SK-N-SH (cell line): ENCODE measurements around the gene HSD11B2. TPM values are rescaled to one million over a fixed set of nuclear protein-coding genes. Genes with fewer than 3 reads are reported as not detected.
A peak's percentile ranks its signal among the peaks of the same experiment; 100 is the strongest.

Experiments used
- CTCF ChIA-PET: fragments of 300-600, 350-600 bp; formaldehyde crosslinking; extraction: SDS; loops from one replicate; lab custom pipeline; 2021; lab: Yijun Ruan, JAX
- POLR2A ChIA-PET: fragments of 350-600 bp; sonication (Branson Sonifier 250); formaldehyde crosslinking; extraction: SDS; loops from one replicate; lab custom pipeline; 2020; ENCODE audit warnings: antibody characterized with exemption, inconsistent platforms; lab: Yijun Ruan, JAX
- DNase-seq: peaks from one replicate; pipeline ENCODE4 v3.0.0; 2012
- H2AFZ ChIP-seq: fragments of 200-600 bp; sonication (generic); 2 replicates; pipeline ENCODE4 v1.8.1; 2016; ENCODE audit warnings: antibody characterized with exemption, mild to moderate bottlenecking, low read depth
- H3F3A ChIP-seq: fragments of 200-600 bp; sonication (generic); replicated peaks from 2 replicates; pipeline ENCODE3; 2016; ENCODE audit warnings: antibody characterized with exemption, mild to moderate bottlenecking; ENCODE audit not compliant: insufficient read depth
- H3K27ac ChIP-seq, 2 experiments: fragments of 200-500 bp in 1 of 2; fragments of 200-600 bp in 1 of 2; sonication (Bioruptor generic) in 1 of 2; sonication (generic), shearing (Covaris generic) in 1 of 2; 2 replicates each; pipeline versions ENCODE4 v1.5.1 to v1.6.1; 2014 to 2016; ENCODE audit warnings: low read depth in 2 of 2, inconsistent platforms in 1 of 2, low read length in 1 of 2, mild to moderate bottlenecking in 1 of 2, mixed read lengths in 1 of 2
- H3K27me3 ChIP-seq: fragments of 200-600 bp; sonication (generic), shearing (Covaris generic); 2 replicates; pipeline ENCODE4 v1.6.1; 2016; ENCODE audit warnings: mixed run types; ENCODE audit not compliant: insufficient read depth
- H3K36me3 ChIP-seq, 2 experiments: fragments of 200-500 bp in 1 of 2; fragments of 200-600 bp in 1 of 2; sonication (Bioruptor generic) in 1 of 2; sonication (generic) in 1 of 2; replicated peaks in 1 of 2; 2 replicates each; pipeline versions ENCODE3 to v1.5.1; 2014 to 2016; ENCODE audit warnings: low read length in 1 of 2, mild to moderate bottlenecking in 1 of 2; ENCODE audit not compliant: insufficient read depth in 2 of 2, control insufficient read depth in 1 of 2
- H3K4me1 ChIP-seq, 2 experiments: fragments of 200-500 bp in 1 of 2; fragments of 200-600 bp in 1 of 2; sonication (Bioruptor generic) in 1 of 2; sonication (generic), shearing (Covaris generic) in 1 of 2; 2 replicates each; pipeline versions ENCODE4 v1.5.1 to v1.6.1; 2014 to 2016; ENCODE audit warnings: low read depth in 1 of 2, low read length in 1 of 2, mixed run types in 1 of 2; ENCODE audit not compliant: insufficient read depth in 2 of 2, control insufficient read depth in 1 of 2
- H3K4me2 ChIP-seq: fragments of 200-600 bp; sonication (generic), shearing (Covaris generic); 2 replicates; pipeline ENCODE4 v1.6.1; 2017; ENCODE audit warnings: mixed run types
- H3K4me3 ChIP-seq, 2 experiments: fragments of 200-500 bp in 1 of 2; fragments of 200-600 bp in 1 of 2; sonication (Bioruptor generic) in 1 of 2; sonication (generic), shearing (Covaris generic) in 1 of 2; 2 replicates each; pipeline versions ENCODE4 v1.5.1 to v1.8.1; 2014 to 2016; ENCODE audit warnings: low read depth in 2 of 2, inconsistent platforms in 1 of 2, low read length in 1 of 2, mild to moderate bottlenecking in 1 of 2, mixed read lengths in 1 of 2, moderate library complexity in 1 of 2
- H3K79me2 ChIP-seq: fragments of 200-600 bp; sonication (generic); 2 replicates; pipeline ENCODE4 v1.8.1; 2017; ENCODE audit warnings: mild to moderate bottlenecking; ENCODE audit not compliant: insufficient read depth
- H3K9ac ChIP-seq: fragments of 200-600 bp; sonication (generic); 2 replicates; pipeline ENCODE4 v1.6.1; 2017; ENCODE audit warnings: mixed run types
- H3K9me2 ChIP-seq: fragments of 200-600 bp; sonication (generic); 2 replicates; pipeline ENCODE4 v1.6.1; 2017; ENCODE audit warnings: mixed run types
- H3K9me3 ChIP-seq: fragments of 200-600 bp; sonication (generic); 2 replicates; pipeline ENCODE4 v1.6.1; 2017; ENCODE audit warnings: mixed run types, mild to moderate bottlenecking, moderate library complexity
- H4K20me1 ChIP-seq: fragments of 200-600 bp; sonication (generic); 2 replicates; pipeline ENCODE4 v1.6.1; 2017; ENCODE audit warnings: mild to moderate bottlenecking, mixed run types; ENCODE audit not compliant: insufficient read depth
- CHD2 ChIP-seq: fragments of 150-350 bp; IDR thresholded peaks from 2 replicates; pipeline ENCODE4 v1.6.1; 2018; ENCODE audit warnings: low read length; ENCODE audit not compliant: partially characterized antibody
- ELF1 ChIP-seq: IDR thresholded peaks from 2 replicates; pipeline ENCODE4 v1.4.0; 2012
- EP300 ChIP-seq, 2 experiments: IDR thresholded peaks; 2 replicates each; pipeline versions ENCODE4 v1.4.0 to v1.6.1; 2012; ENCODE audit warnings: borderline replicate concordance in 1 of 2, low read depth in 1 of 2, low read length in 1 of 2
- EZH2phosphoT487 ChIP-seq: fragments of 200-600 bp; sonication (generic); IDR thresholded peaks from 2 replicates; pipeline ENCODE4 v1.6.1; 2017; ENCODE audit warnings: low read depth, mixed run types, mild to moderate bottlenecking, antibody characterized with exemption, moderate library complexity, borderline replicate concordance
- FOXJ3 ChIP-seq: sonication (generic); formaldehyde crosslinking; IDR thresholded peaks from 2 replicates; pipeline ENCODE4 v1.5.1; 2020; ENCODE audit warnings: mild to moderate bottlenecking, missing genetic modification reagents
- FOXM1 ChIP-seq: IDR thresholded peaks from 2 replicates; pipeline ENCODE4 v1.4.0; 2012; ENCODE audit warnings: low read depth, mild to moderate bottlenecking
- MEF2A ChIP-seq: IDR thresholded peaks from 2 replicates; pipeline ENCODE4 v1.4.0; 2012; ENCODE audit warnings: low read depth, borderline replicate concordance
- NFIC ChIP-seq: IDR thresholded peaks from 2 replicates; pipeline ENCODE4 v1.4.0; 2012; ENCODE audit warnings: borderline replicate concordance
- NRF1 ChIP-seq: IDR thresholded peaks from 2 replicates; pipeline ENCODE4 v1.6.1; 2012; ENCODE audit warnings: low read depth, mild to moderate bottlenecking, low read length
- POLR2AphosphoS5 ChIP-seq: IDR thresholded peaks from 2 replicates; pipeline ENCODE4 v1.6.1; 2012; ENCODE audit warnings: low read depth, low read length
- RAD21 ChIP-seq: IDR thresholded peaks from 2 replicates; pipeline ENCODE4 v1.6.1; 2012; ENCODE audit warnings: mild to moderate bottlenecking, low read length
- RFX5 ChIP-seq: IDR thresholded peaks from 2 replicates; pipeline ENCODE4 v1.6.1; 2012; ENCODE audit warnings: mild to moderate bottlenecking, improper control_type of control experiment, low read length
- RXRA ChIP-seq: IDR thresholded peaks from 2 replicates; pipeline ENCODE4 v1.4.0; 2012; ENCODE audit warnings: low read depth, mild to moderate bottlenecking, borderline replicate concordance
- SMC3 ChIP-seq: IDR thresholded peaks from 2 replicates; pipeline ENCODE4 v1.6.1; 2012; ENCODE audit warnings: low read depth, low read length, improper control_type of control experiment
- TAF1 ChIP-seq: IDR thresholded peaks from 2 replicates; pipeline ENCODE4 v1.6.1; 2012; ENCODE audit warnings: low read depth, mild to moderate bottlenecking, low read length, moderate library complexity, borderline replicate concordance
- TEAD4 ChIP-seq: IDR thresholded peaks from 2 replicates; pipeline ENCODE4 v1.4.0; 2012; ENCODE audit warnings: mild to moderate bottlenecking, borderline replicate concordance; ENCODE audit not compliant: insufficient read depth
- WGBS: methylation state at CpG from one replicate; pipeline ENCODE4 v1.1.6; 2017; ENCODE audit warnings: low lambda C conversion rate; 5-methylcytosine and 5-hydroxymethylcytosine counted together
- polyA plus RNA-seq, 3 experiments: library from polyadenylated mRNA; depleted of rRNA; stranded (reverse); fragments of >200 nt; gene quantifications; 2 replicates each; pipeline ENCODE4 v1.2.3, GENCODE V29; 2012
- TF ChIP-seq, protein P1 (sequence below): IDR thresholded peaks from 2 replicates; pipeline ENCODE4; 2012
- TF ChIP-seq, protein P2 (sequence below): IDR thresholded peaks from 2 replicates; pipeline ENCODE4 v1.4.0; 2012; ENCODE audit warnings: low read depth
- TF ChIP-seq, protein P3 (sequence below): IDR thresholded peaks from 2 replicates; pipeline ENCODE4 v1.4.0; 2012; ENCODE audit warnings: low read depth, borderline replicate concordance
- TF ChIP-seq, protein P4 (sequence below): IDR thresholded peaks from 2 replicates; pipeline ENCODE4 v1.6.1; 2012; ENCODE audit warnings: mild to moderate bottlenecking, low read depth, low read length, moderate library complexity

Gene HSD11B2
- polyA plus RNA-seq, 1 of the 3 experiments (the other 2 are of a cell fraction): 0.23 TPM

DNA sequence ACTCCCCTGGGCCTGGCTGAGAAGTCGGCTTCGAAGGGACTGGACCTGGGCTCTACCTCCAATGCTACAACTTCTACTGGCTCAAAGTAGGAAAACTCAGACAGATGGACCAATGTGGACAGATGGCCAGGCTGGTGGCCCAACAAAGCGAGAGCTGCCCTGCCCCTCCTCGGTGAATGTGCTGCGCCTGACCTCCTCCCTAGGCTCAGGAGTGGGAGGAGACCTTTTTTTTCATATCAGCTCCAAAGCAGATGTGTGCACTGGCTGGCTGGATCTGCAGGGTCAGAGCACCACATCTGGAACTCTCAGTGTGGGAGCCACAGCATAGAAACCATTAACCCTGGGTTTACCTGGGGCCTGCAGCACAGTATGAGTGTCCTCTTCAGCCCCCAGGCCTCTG, 29.2 kb downstream of the HSD11B2 start:
- 96% methylated on average over 3 of the region's 5 CpGs for WGBS
- H4K20me1 ChIP-seq: peaks cover 87% of the 10 kb centered on the region
- H3K27ac ChIP-seq: peak overlapping the region in 1 of 2 experiments; percentile 30; a peak in 1 of 4 replicates
- H3K4me2 ChIP-seq: peak overlapping the region; percentile 44; the same call in 1 of the 2 replicates
- TF ChIP-seq EZH2phosphoT487 (no peak), RXRA (no peak), CHD2 (no peak), MEF2A (no peak)
- TF ChIP-seq, protein P1, sequence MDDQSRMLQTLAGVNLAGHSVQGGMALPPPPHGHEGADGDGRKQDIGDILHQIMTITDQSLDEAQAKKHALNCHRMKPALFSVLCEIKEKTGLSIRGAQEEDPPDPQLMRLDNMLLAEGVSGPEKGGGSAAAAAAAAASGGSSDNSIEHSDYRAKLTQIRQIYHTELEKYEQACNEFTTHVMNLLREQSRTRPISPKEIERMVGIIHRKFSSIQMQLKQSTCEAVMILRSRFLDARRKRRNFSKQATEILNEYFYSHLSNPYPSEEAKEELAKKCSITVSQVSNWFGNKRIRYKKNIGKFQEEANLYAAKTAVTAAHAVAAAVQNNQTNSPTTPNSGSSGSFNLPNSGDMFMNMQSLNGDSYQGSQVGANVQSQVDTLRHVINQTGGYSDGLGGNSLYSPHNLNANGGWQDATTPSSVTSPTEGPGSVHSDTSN: no peak
- TF ChIP-seq, protein P2, sequence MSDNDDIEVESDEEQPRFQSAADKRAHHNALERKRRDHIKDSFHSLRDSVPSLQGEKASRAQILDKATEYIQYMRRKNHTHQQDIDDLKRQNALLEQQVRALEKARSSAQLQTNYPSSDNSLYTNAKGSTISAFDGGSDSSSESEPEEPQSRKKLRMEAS: no peak
- peaks cover 0 to 4% of the 10 kb centered on the region in 2 experiments for H3K36me3 ChIP-seq
- DNase-seq: no peak
- no peaks in the 10 kb centered on the region for H3F3A ChIP-seq
- H3K9me2 ChIP-seq: no peaks in the 10 kb centered on the region
- peaks cover 61% of the 10 kb centered on the region for H3K79me2 ChIP-seq
- H3K4me1 ChIP-seq: peaks cover 14 to 56% of the 10 kb centered on the region in 2 experiments; a peak in 3 of 4 replicates
- H3K9ac ChIP-seq: no peak overlapping the region
- ChIA-PET POLR2A (no interaction called here), CTCF (interaction anchor here (0.8 to 8.2 kb wide), 8 partner anchors 10 to 200 kb away, joined by 3 to 76 read pairs (median 3); partner anchors contain the start of gene HSD11B2)
- H3K4me3 ChIP-seq: no peak overlapping the region
- H3K27me3 ChIP-seq: no peaks in the 10 kb centered on the region
- H2AFZ ChIP-seq: no peak overlapping the region
- no peaks in the 10 kb centered on the region for H3K9me3 ChIP-seq

DNA sequence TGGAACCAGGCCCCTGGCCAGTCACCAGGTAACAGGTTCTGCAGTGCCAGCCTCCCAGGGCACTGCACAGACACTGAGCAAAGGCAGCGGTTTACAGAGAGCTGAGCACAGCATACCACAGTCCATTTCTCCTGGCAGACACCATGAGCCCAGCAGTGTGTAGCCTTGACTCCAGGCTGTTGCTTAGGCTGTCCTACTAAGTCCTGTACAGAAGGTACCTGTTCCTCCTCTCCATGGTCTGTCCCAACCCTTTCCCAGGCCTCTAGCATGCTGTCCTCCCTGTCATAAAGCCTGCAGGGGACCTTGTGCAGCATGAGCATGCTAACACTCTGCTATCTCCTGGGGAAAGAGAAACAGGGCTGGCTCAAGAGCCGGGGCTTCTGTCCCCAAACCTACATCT, 30.0 kb downstream of the HSD11B2 start:
- CTCF ChIA-PET: interaction anchor here (1.3 to 8.2 kb wide), 6 partner anchors 10 to 44 kb away, joined by 3 to 76 read pairs (median 4); partner anchors contain the start of genes HSD11B2 and ZDHHC1
- POLR2A ChIA-PET: no interaction called here
- DNase-seq: no peak
- no peak overlapping the region; a peak in 1 of 4 replicates for H3K27ac ChIP-seq
- no peaks in the 10 kb centered on the region for H3K9me3 ChIP-seq
- peaks cover 87% of the 10 kb centered on the region for H4K20me1 ChIP-seq
- H3F3A ChIP-seq: no peaks in the 10 kb centered on the region
- peaks cover 0 to 4% of the 10 kb centered on the region in 2 experiments for H3K36me3 ChIP-seq
- H3K9ac ChIP-seq: no peak overlapping the region
- H3K9me2 ChIP-seq: no peaks in the 10 kb centered on the region
- no peaks in the 10 kb centered on the region for H3K27me3 ChIP-seq
- H3K79me2 ChIP-seq: peaks cover 67% of the 10 kb centered on the region
- no peak overlapping the region for H3K4me2 ChIP-seq
- H3K4me3 ChIP-seq: no peak overlapping the region
- no peak overlapping the region for H2AFZ ChIP-seq
- WGBS: 81% methylated on average over 2 of the region's 2 CpGs
- H3K4me1 ChIP-seq: peaks cover 18 to 60% of the 10 kb centered on the region in 2 experiments; a peak in 3 of 4 replicates
- TF ChIP-seq EP300 (IDR thresholded peaks at IDR 0.05; ENCODE audit: borderline replicate concordance in 1 of 2, low read depth in 1 of 2, low read length in 1 of 2) (no peak), TAF1 (no peak), TEAD4 (no peak), FOXJ3 (CRISPR knock-in tag) (no peak), ELF1 (no peak), EZH2phosphoT487 (no peak), RXRA (no peak), POLR2AphosphoS5 (no peak), NFIC (no peak), CHD2 (no peak), NRF1 (no peak), RFX5 (no peak), FOXM1 (no peak), SMC3 (no peak), RAD21 (no peak)
- TF ChIP-seq, protein P3, sequence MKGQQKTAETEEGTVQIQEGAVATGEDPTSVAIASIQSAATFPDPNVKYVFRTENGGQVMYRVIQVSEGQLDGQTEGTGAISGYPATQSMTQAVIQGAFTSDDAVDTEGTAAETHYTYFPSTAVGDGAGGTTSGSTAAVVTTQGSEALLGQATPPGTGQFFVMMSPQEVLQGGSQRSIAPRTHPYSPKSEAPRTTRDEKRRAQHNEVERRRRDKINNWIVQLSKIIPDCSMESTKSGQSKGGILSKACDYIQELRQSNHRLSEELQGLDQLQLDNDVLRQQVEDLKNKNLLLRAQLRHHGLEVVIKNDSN: no peak
- TF ChIP-seq, protein P4, sequence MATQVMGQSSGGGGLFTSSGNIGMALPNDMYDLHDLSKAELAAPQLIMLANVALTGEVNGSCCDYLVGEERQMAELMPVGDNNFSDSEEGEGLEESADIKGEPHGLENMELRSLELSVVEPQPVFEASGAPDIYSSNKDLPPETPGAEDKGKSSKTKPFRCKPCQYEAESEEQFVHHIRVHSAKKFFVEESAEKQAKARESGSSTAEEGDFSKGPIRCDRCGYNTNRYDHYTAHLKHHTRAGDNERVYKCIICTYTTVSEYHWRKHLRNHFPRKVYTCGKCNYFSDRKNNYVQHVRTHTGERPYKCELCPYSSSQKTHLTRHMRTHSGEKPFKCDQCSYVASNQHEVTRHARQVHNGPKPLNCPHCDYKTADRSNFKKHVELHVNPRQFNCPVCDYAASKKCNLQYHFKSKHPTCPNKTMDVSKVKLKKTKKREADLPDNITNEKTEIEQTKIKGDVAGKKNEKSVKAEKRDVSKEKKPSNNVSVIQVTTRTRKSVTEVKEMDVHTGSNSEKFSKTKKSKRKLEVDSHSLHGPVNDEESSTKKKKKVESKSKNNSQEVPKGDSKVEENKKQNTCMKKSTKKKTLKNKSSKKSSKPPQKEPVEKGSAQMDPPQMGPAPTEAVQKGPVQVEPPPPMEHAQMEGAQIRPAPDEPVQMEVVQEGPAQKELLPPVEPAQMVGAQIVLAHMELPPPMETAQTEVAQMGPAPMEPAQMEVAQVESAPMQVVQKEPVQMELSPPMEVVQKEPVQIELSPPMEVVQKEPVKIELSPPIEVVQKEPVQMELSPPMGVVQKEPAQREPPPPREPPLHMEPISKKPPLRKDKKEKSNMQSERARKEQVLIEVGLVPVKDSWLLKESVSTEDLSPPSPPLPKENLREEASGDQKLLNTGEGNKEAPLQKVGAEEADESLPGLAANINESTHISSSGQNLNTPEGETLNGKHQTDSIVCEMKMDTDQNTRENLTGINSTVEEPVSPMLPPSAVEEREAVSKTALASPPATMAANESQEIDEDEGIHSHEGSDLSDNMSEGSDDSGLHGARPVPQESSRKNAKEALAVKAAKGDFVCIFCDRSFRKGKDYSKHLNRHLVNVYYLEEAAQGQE: no peak
- TF ChIP-seq, protein P1: no peak
- TF ChIP-seq, protein P2: no peak
